ENCODE data around the gene R3HCC1L. TPM values are rescaled to one million over a fixed set of nuclear protein-coding genes. Genes with fewer than 3 reads are reported as not detected.
A peak's percentile ranks its signal among the peaks of the same experiment; 100 is the strongest.
"Not testable (repeated sequence)": the region's sequence is repeated elsewhere in the genome, so short reads cannot be mapped to it uniquely, and the experiment has no call there.

The R3HCC1L gene
- total RNA-seq, 1 donor from 2014 or later = 11.3 TPM

GRCh38 chr10:98128802-98129201 is 5.7 kb upstream of the R3HCC1L start:
- Mint-ChIP-seq H3K4me1 (ENCODE audit: unreplicated experiment) (peaks cover 8% of the 10 kb centered on the region), H3K27ac (ENCODE audit: unreplicated experiment) (no peak overlapping the region), H3K9me3 (ENCODE audit: unreplicated experiment) (peaks cover 7% of the 10 kb centered on the region), H3K36me3 (ENCODE audit: unreplicated experiment) (no peaks in the 10 kb centered on the region), H3K4me3 (ENCODE audit: unreplicated experiment) (no peak overlapping the region), H3K27me3 (ENCODE audit: unreplicated experiment) (peaks cover 25% of the 10 kb centered on the region)
- TF ChIP-seq, protein P1, sequence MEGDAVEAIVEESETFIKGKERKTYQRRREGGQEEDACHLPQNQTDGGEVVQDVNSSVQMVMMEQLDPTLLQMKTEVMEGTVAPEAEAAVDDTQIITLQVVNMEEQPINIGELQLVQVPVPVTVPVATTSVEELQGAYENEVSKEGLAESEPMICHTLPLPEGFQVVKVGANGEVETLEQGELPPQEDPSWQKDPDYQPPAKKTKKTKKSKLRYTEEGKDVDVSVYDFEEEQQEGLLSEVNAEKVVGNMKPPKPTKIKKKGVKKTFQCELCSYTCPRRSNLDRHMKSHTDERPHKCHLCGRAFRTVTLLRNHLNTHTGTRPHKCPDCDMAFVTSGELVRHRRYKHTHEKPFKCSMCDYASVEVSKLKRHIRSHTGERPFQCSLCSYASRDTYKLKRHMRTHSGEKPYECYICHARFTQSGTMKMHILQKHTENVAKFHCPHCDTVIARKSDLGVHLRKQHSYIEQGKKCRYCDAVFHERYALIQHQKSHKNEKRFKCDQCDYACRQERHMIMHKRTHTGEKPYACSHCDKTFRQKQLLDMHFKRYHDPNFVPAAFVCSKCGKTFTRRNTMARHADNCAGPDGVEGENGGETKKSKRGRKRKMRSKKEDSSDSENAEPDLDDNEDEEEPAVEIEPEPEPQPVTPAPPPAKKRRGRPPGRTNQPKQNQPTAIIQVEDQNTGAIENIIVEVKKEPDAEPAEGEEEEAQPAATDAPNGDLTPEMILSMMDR (IDR thresholded peaks at IDR 0.05) = no peak
- DNase-seq (ENCODE audit: extremely low spot score, unreplicated experiment) = no peak

GRCh38 chr10:98131619-98132018 is 2.8 kb upstream of the R3HCC1L start:
- H3K4me3 Mint-ChIP-seq (ENCODE audit: unreplicated experiment) = no peak overlapping the region
- TF ChIP-seq, protein P1 (IDR thresholded peaks at IDR 0.05) = no peak
- H3K4me1 Mint-ChIP-seq (ENCODE audit: unreplicated experiment) = peaks cover 21% of the 10 kb centered on the region
- H3K9me3 Mint-ChIP-seq (ENCODE audit: unreplicated experiment) = peaks cover 3% of the 10 kb centered on the region
- H3K27ac Mint-ChIP-seq (ENCODE audit: unreplicated experiment) = no peak overlapping the region
- no peak for DNase-seq (ENCODE audit: extremely low spot score, unreplicated experiment)
- H3K36me3 Mint-ChIP-seq (ENCODE audit: unreplicated experiment) = no peaks in the 10 kb centered on the region
- H3K27me3 Mint-ChIP-seq (ENCODE audit: unreplicated experiment) = peaks cover 18% of the 10 kb centered on the region

DNA sequence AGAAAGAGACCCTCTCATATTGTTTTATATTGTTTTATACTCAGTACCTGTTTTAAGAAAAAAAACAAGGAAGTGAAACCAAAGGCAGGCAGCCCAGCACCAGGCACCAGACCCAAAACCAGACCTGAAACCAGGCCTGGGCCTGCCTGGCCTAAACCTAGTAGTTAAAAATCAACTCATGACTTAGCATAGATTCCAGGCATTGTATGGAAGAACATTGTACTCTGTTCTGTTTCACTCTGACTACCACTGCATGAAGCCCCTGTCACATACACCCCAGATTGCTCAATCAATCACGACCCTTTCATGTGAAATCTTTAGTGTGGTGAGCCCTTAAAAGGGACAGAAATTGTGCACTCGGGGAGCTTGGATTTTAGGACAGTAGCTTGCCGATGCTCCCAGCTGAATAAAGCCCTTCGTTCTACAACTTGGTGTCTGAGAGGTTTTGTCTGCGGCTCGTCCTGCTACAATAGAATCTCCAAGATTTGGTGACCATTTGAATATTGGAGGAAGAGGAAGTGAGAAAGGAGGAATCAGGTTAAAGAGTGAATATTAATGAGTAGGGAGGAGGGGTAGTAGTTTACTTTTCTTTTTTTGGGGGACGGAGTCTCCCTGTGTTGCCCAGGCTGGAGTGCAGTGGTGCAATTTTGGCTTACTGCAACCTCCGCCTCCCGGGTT is 1.2 kb upstream of the R3HCC1L start:
- H3K27me3 Mint-ChIP-seq (ENCODE audit: unreplicated experiment) = peaks cover 15% of the 10 kb centered on the region
- H3K4me3 Mint-ChIP-seq (ENCODE audit: unreplicated experiment) = peak overlapping the region; percentile 35
- not testable (repeated sequence) for H3K36me3 Mint-ChIP-seq (ENCODE audit: unreplicated experiment); DNase-seq (ENCODE audit: extremely low spot score, unreplicated experiment); H3K9me3 Mint-ChIP-seq (ENCODE audit: unreplicated experiment); H3K27ac Mint-ChIP-seq (ENCODE audit: unreplicated experiment)
- H3K4me1 Mint-ChIP-seq (ENCODE audit: unreplicated experiment) = peaks cover 27% of the 10 kb centered on the region

DNA sequence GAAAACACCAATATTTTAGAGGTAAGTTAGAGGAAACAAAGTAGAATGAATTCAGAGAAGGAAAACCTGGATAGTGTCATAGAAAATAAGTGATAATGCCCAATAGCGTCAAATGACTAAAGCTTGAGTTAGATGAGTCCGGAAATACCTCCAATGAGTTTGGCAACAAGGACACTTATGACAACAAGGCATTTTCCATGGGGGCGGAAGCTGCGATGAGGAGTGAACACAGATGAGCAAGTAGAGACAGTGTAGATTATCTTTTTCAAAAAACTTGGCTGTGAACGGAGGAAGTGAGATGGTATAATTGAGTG is 383 bp upstream of the R3HCC1L start:
- Mint-ChIP-seq H3K27me3 (ENCODE audit: unreplicated experiment) (peaks cover 9% of the 10 kb centered on the region), H3K9me3 (ENCODE audit: unreplicated experiment) (peaks cover 3% of the 10 kb centered on the region), H3K4me1 (ENCODE audit: unreplicated experiment) (peaks cover 27% of the 10 kb centered on the region), H3K36me3 (ENCODE audit: unreplicated experiment) (no peaks in the 10 kb centered on the region), H3K4me3 (ENCODE audit: unreplicated experiment) (peak overlapping the region; percentile 89), H3K27ac (ENCODE audit: unreplicated experiment) (peak overlapping the region; percentile 94)
- TF ChIP-seq, protein P1 (IDR thresholded peaks at IDR 0.05) = no peak
- no peak for DNase-seq (ENCODE audit: extremely low spot score, unreplicated experiment)

DNA sequence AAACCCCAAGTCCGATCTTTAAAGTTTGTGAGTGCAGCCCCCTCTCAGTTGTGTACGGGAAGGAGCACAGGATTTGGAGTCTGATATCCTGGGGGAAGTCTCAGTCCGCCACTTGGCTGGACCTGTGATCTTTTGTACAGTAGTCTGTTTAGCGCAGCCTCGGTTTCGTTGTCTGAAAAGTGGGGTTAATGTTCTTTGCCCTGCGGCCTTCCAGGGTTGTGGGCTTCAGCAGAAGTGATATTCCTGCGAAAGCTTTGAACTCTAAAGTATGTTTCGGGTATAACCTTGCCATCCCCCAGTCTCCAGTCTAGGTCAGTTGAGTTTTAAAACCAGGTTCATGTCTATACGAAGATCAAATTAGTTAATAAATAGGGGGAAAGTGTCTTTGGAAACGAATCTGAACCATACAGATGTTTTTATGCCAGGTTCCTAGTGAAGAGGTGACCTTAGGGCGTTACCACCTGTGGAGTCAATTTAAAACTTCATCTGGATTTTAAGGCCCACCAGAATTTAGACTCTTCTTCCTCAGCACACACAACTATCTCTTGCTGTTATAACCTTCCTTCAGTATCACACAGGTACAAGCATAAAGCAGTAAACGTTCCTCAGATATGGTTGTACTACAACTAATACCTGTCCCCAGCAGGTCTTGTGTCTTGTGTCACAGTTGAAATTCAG is 904 bp downstream of the R3HCC1L start:
- peak overlapping the region; percentile 94 for H3K27ac Mint-ChIP-seq (ENCODE audit: unreplicated experiment)
- peak overlapping the region; percentile 89 for H3K4me3 Mint-ChIP-seq (ENCODE audit: unreplicated experiment)
- H3K4me1 Mint-ChIP-seq (ENCODE audit: unreplicated experiment) = peaks cover 35% of the 10 kb centered on the region
- H3K27me3 Mint-ChIP-seq (ENCODE audit: unreplicated experiment) = no peaks in the 10 kb centered on the region
- TF ChIP-seq, protein P1 (IDR thresholded peaks at IDR 0.05) = no peak
- DNase-seq (ENCODE audit: extremely low spot score, unreplicated experiment) = no peak
- no peaks in the 10 kb centered on the region for H3K36me3 Mint-ChIP-seq (ENCODE audit: unreplicated experiment)
- peaks cover 3% of the 10 kb centered on the region for H3K9me3 Mint-ChIP-seq (ENCODE audit: unreplicated experiment)

- not testable (repeated sequence) for H3K4me3 Mint-ChIP-seq (ENCODE audit: unreplicated experiment); H3K27me3 Mint-ChIP-seq (ENCODE audit: unreplicated experiment); DNase-seq (ENCODE audit: extremely low spot score, unreplicated experiment); H3K36me3 Mint-ChIP-seq (ENCODE audit: unreplicated experiment); H3K9me3 Mint-ChIP-seq (ENCODE audit: unreplicated experiment); H3K27ac Mint-ChIP-seq (ENCODE audit: unreplicated experiment)
- peaks cover 44% of the 10 kb centered on the region for H3K4me1 Mint-ChIP-seq (ENCODE audit: unreplicated experiment)
These were observed 2.3 kb downstream of the R3HCC1L start for GRCh38 chr10:98136775-98137174.
